Lung microvascular endothelial cell (primary cell): ENCODE results near the gene WASF2. TPM values are rescaled to one million over a fixed set of nuclear protein-coding genes. Genes with fewer than 3 reads are reported as not detected.
"Not testable (repeated sequence)": the region's sequence is repeated elsewhere in the genome, so short reads cannot be mapped to it uniquely, and the experiment has no call there.

Experiments
- DNase-seq, 2 donors: peaks; one replicate each; pipeline versions ENCODE4 v3.0.0 to v3.0.0-alpha.2; 2010; ENCODE audit warnings: low read depth in 2 of 2
- total RNA-seq: library from RNA; depleted of rRNA; stranded (reverse); fragments of >200 nt; gene quantifications from 2 replicates; pipeline ENCODE4 v1.2.1, GENCODE V29; 2014

WASF2 gene
- total RNA-seq, 1 donor from 2014 or later = 34.7 TPM

- no peak for DNase-seq
Observed at GRCh38 chr1:27423709-27424108, 66.3 kb downstream of the WASF2 start.

GRCh38 chr1:27418326-27419185, 71.4 kb downstream of the WASF2 start:
- peak; percentile 54 to 93 for DNase-seq

- no peak for DNase-seq
Observed at GRCh38 chr1:27417713-27418112, 72.3 kb downstream of the WASF2 start.

GRCh38 chr1:27416387-27417111, 73.4 kb downstream of the WASF2 start:
- DNase-seq = peak; percentile 80 to 81

DNA sequence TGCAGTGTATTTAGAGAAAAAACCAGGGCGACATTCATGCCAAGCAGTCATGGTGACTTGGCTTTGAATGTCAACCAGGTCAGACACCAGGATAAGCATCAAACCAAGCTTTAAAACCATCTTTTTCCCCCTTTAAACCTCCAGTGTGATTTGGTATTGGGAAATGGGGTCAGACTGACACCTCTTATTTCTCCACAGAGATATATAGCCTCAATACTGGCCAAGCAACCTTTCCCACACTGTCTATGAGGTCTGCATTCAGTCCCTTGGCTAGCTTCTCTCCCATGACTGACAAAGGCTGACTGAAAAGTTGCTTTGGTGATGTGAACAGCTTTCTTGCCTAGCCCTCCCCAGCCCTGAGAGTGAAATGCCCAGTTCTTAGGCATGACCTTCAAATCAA, 75.9 kb downstream of the WASF2 start:
- DNase-seq = no peak

DNA sequence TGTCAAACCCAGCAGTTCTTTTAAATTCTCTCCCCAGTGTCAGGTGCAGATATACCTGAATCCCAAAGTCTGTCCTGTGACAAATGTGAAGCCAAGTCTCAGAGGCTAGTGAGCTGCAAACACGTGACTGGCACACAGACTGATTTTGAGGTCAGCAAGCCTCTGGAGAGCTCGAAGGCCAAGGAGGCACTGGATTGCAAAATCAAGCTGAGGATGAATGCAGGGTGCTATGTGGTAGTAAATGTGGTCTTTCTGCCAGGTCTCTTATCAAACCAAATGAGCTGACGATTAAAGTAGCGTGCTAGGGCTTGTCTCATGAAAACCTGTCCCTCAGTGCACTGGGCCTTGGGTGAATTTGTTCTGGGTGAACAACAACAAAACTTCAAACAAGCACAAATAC, 77.0 kb downstream of the WASF2 start:
- DNase-seq = no peak

GRCh38 chr1:27412502-27412901, 77.5 kb downstream of the WASF2 start:
- no peak for DNase-seq

DNA sequence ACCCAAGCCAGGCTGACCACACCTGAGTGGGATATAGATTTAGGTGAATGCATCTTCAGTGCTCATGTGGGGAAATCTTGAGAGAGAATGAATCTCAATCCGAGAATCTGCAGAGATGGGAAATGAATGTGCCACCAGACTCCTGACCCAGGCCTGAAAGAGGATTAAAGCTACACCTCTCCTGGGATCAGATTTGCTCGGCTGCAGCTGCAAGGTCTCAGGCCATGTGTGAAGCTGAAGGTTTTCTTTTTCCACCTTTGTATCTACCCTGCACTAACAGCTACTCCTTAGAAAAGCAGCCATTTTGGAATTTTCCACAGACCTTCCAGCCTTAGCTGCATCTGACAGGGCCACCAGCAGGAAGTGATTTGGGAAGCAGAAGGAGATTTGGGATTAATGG, 79.3 kb downstream of the WASF2 start:
- DNase-seq = no peak

DNA sequence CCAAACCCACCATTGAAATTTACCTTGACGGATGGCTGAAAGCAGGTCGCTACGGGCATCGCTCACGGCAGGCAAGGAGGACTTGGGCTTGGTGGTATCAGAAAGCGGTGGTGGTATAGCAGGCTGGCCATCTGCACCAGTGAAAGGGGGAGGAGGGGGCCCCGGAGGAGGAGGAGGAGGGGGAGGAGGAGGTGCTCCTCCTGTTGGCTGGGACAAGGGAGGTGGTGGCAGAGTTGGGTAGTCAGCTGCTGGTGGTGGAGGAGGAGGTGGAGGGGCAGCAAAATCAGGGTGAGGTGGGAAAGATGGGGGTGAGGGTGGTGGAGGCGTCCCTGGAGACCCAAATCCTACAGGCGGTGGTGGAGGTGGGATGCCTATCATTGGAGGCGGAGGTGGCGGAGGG, 80.3 kb downstream of the WASF2 start:
- DNase-seq = no peak

GRCh38 chr1:27408151-27408550, 81.8 kb downstream of the WASF2 start:
- no peak for DNase-seq

- not testable (repeated sequence) for DNase-seq
Observed at GRCh38 chr1:27406791-27407190, 83.2 kb downstream of the WASF2 start.

DNA sequence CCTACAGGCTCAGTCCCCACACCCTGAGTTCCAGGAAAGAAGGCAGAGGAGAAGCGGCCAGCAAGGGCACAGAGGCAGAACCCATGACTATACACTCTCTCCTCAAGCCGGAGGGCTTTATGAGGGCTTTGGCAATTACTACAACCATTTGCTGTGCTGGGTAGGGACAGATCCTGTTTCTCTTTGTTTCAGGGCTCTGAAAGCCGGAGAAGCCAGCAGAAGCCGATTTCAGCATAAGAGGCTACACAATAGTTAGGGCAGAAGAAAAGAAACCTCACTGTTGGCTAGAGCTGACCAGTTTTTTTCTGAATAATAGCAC, 83.6 kb downstream of the WASF2 start:
- no peak for DNase-seq

DNA sequence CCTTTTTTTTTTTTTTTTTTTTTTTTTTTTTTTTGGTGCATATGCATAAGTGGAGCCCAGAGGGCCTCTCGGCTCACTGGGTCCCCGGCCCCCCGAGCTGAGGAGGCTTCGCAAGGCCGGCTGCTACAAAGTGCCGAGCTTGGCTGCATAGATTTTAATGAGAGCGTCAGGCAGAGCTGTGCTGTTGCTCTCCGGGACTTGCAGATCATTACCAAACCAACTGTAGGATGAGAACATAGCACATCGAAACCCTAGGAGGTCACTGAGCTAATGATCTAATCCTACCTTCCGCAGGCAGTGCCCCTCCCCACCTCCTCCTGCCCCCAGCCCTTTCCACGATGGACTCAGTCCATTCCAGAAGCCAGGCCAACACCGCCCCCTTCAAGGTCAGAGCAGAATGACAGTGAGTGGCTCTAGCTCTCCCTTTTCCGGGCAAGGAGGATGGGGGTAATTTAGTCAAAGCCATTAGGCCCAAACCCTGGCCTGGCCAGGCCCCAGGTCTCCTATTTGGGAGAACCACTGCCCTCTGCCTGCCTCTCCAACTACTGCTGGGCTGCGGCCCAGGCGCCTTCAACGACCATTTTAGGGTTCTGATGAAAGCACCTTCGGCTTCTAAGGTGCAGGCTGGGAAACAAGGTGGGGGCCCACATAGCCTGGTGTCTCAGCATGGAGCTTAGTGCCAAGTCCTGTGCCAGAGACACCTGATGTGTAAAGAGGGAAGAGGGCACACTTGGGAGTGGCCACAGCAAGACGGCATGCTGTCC, 84.2 kb downstream of the WASF2 start:
- DNase-seq = not testable (repeated sequence)

- no peak for DNase-seq
Observed at GRCh38 chr1:27405074-27405473, 84.9 kb downstream of the WASF2 start.

- DNase-seq = no peak
Observed at GRCh38 chr1:27403931-27404330, 86.0 kb downstream of the WASF2 start.

- peak in 1 of 2 donors; percentile 51 for DNase-seq
Observed at GRCh38 chr1:27403065-27403726, 86.8 kb downstream of the WASF2 start.

- DNase-seq = peak; percentile 77 to 78
Observed at GRCh38 chr1:27402349-27402754, 87.6 kb downstream of the WASF2 start.

- DNase-seq = no peak
Observed at GRCh38 chr1:27400963-27401341, 89.0 kb downstream of the WASF2 start.

DNA sequence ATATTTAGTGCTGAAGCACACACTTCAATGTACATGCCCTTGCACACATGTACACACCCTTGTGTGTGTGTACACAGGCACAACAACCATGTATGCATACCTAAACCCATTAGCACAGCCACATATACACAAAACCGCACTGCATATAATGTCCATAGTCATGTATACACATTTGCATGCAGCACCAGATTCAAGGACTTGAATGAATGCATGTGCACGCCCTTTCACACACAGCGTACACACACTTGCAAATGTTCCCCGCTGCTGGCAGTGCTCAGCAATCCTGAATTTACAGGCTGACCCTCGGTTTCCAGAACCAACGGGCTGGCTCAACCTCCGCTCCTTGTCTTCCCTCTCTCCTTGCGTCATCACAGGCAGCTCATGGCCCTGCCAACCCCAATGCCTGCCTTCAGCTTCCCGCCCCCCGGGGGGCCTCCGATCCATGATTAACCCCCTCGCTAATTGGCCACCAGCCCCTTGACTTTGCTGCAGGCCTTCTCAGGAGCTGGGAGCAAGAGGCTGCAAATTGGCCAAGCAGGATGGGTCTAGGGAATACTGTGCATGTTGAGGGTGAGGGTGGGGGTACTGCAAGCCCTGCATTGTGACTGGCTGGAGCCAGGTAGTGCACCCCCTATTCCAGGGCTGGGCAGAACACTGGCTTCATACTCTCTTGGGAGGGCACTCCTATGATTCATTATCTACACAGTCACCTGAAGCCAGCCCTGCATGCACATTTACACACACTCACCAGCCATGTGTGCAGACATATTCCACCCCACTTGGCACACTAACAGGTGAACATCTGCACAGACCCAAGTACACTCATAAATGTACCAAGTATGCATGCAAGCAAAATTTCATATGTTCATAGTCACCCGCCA, 89.6 kb downstream of the WASF2 start:
- DNase-seq = no peak

DNA sequence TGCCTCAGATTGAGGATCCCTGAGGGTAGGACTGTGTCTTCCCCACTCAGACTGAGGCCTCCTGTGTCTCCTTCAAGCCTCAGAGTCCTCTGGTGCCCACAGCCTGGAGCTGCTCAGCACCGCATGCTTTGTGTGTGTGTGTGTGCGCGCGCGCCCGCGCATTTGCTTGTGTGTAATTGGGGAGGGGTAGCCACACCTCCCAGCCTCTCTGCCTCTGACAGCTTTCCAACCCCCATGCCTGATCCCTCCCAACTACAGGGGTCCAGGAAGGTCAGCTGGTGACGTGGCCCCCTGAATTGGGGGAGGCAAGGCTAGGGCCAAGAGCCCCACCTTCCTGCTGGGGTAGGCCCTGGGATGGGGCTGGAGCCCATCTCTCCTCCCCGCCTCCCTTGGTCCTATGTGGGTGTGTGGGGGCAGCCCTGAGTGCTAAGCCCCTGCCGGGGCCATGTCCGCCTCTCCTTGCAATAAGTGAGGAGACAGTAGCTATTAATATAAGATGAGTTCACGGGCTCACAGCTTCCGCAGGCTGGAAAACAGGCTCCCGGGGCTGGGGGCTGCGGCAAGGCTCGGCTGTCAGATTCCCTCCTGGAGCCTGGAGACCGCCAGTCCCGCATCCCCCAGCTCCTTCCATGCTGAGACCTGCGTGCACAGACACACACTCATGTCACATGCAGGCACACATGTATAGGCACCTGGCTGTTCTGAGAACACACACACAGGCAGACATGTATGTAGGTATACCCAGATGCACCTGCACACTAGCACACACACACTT, 90.5 kb downstream of the WASF2 start:
- DNase-seq = no peak
